B cell (primary cell): Measurements from ENCODE around the gene ATF4.

Experiments used
- CTCF ChIP-seq: fragments of 200-600 bp; IDR thresholded peaks from one replicate; pipeline ENCODE4 v1.8.0; 2022; ENCODE audit warnings: antibody characterized with exemption, mild to moderate bottlenecking
- EZH2 ChIP-seq: IDR thresholded peaks from 2 replicates; pipeline ENCODE4 v1.6.1; 2012; ENCODE audit warnings: borderline replicate concordance, low read depth, mild to moderate bottlenecking, moderate library complexity, low read length; ENCODE audit not compliant: insufficient read depth, poor library complexity, severe bottlenecking

- TF ChIP-seq CTCF = no peak
- TF ChIP-seq EZH2 = no peak
These were observed 9.7 kb upstream of the ATF4 start for GRCh38 chr22:39510529-39511149.
